Tibial nerve (tissue), 4 donors: ENCODE results near the gene ADCY2. TPM values are rescaled to one million over a fixed set of nuclear protein-coding genes. Genes with fewer than 3 reads are reported as not detected.

Experiments used
- DNase-seq, 2 donors: peaks; one replicate each; pipeline ENCODE4 v3.0.0-alpha.2; 2019; ENCODE audit warnings: low spot score in 2 of 2
- H3K27ac ChIP-seq, 4 donors: fragments of 200-600 bp; sonication (generic) in 3 of 4; one replicate each; pipeline ENCODE4 v1.5.1; 2017 to 2019; ENCODE audit warnings: mild to moderate bottlenecking in 1 of 4
- H3K27me3 ChIP-seq, 2 donors: fragments of 200-600 bp; sonication (generic) in 1 of 2; one replicate each; pipeline versions ENCODE4 v1.5.1 to v1.6.0; 2017 to 2019
- H3K36me3 ChIP-seq, 3 donors: fragments of 200-600 bp; sonication (generic); one replicate each; pipeline ENCODE4 v1.5.1; 2018 to 2019
- H3K4me1 ChIP-seq, 4 donors: fragments of 200-600 bp; sonication (generic) in 3 of 4; one replicate each; pipeline ENCODE4 v1.5.1; 2017 to 2019
- H3K4me3 ChIP-seq, 4 donors: fragments of 200-600 bp; sonication (generic) in 3 of 4; one replicate each; pipeline ENCODE4 v1.5.1; 2017 to 2019; ENCODE audit warnings: mild to moderate bottlenecking in 1 of 4, moderate library complexity in 1 of 4
- H3K9me3 ChIP-seq, 4 donors: fragments of 200-600 bp; sonication (generic) in 3 of 4; one replicate each; pipeline ENCODE4 v1.5.1; 2017 to 2019
- CTCF ChIP-seq, 5 experiments: fragments of 200-600 bp in 3 of 5; fragments of 450-650 bp in 2 of 5; sonication (generic) in 3 of 5; IDR thresholded peaks; one replicate each; pipeline ENCODE4 v1.5.1; 2016 to 2019; ENCODE audit warnings: antibody characterized with exemption in 5 of 5, mild to moderate bottlenecking in 3 of 5, moderate library complexity in 2 of 5
- EP300 ChIP-seq, 2 donors: sonication (generic); formaldehyde crosslinking; IDR thresholded peaks; one replicate each; pipeline ENCODE4 v1.6.1; 2017; ENCODE audit warnings: antibody characterized with exemption in 2 of 2, mild to moderate bottlenecking in 1 of 2
- POLR2A ChIP-seq, 2 donors: fragments of 450-650 bp; IDR thresholded peaks; one replicate each; pipeline ENCODE4 v1.6.1; 2017; ENCODE audit warnings: antibody characterized with exemption in 2 of 2, mild to moderate bottlenecking in 2 of 2, moderate library complexity in 2 of 2
- WGBS, 2 donors: methylation state at CpG; one replicate each; pipeline ENCODE4 v1.1.5; 2018; 5-methylcytosine and 5-hydroxymethylcytosine counted together
- total RNA-seq, 4 donors: library from RNA; depleted of rRNA; stranded (reverse); fragments of >200 nt; gene quantifications; one replicate each; pipeline ENCODE4 v1.1.0, GENCODE V29; 2016

The ADCY2 gene
- total RNA-seq, 4 donors from 2014 or later: 4.2 to 11.8 (median 10.0) TPM

- Histone ChIP-seq H3K9me3 (no peaks in the 10 kb centered on the region), H3K27me3 (no peaks in the 10 kb centered on the region), H3K4me3 (no peak overlapping the region), H3K36me3 (no peaks in the 10 kb centered on the region), H3K27ac (no peak overlapping the region), H3K4me1 (peaks cover 0 to 5% (median 0%) of the 10 kb centered on the region in 4 donors)
- DNase-seq: no peak
- WGBS, 2 donors: 34 to 40% methylated on average over 7 to 9 of the region's 9 CpGs
- TF ChIP-seq EP300 (IDR thresholded peaks at IDR 0.05) (no peak), POLR2A (IDR thresholded peaks at IDR 0.05) (no peak), CTCF (IDR thresholded peaks at IDR 0.05) (no peak)
These were observed 420.6 kb downstream of the ADCY2 start for GRCh38 chr5:7816535-7816901.

- no peak for DNase-seq
- WGBS, 2 donors: 72 to 84% methylated on average over 3 of the region's 3 CpGs
- Histone ChIP-seq H3K27me3 (no peaks in the 10 kb centered on the region), H3K4me3 (no peak overlapping the region), H3K27ac (no peak overlapping the region), H3K4me1 (no peaks in the 10 kb centered on the region), H3K9me3 (no peaks in the 10 kb centered on the region), H3K36me3 (no peaks in the 10 kb centered on the region)
- TF ChIP-seq EP300 (IDR thresholded peaks at IDR 0.05) (no peak), CTCF (IDR thresholded peaks at IDR 0.05) (no peak), POLR2A (IDR thresholded peaks at IDR 0.05) (no peak)
These were observed 426.5 kb downstream of the ADCY2 start for GRCh38 chr5:7822449-7822848.

GRCh38 chr5:7823594-7823993 lies 427.7 kb downstream of the ADCY2 start:
- 66 to 68% methylated on average over 8 of the region's 8 CpGs for WGBS, 2 donors

GRCh38 chr5:7824995-7825394 lies 429.1 kb downstream of the ADCY2 start:
- Histone ChIP-seq H3K4me3 (no peak overlapping the region), H3K27ac (no peak overlapping the region), H3K36me3 (no peaks in the 10 kb centered on the region), H3K27me3 (no peaks in the 10 kb centered on the region), H3K4me1 (no peaks in the 10 kb centered on the region), H3K9me3 (no peaks in the 10 kb centered on the region)
- 93 to 95% methylated on average over 14 to 18 of the region's 18 CpGs for WGBS, 2 donors
- TF ChIP-seq CTCF (IDR thresholded peaks at IDR 0.05): no peak
- no peak for TF ChIP-seq POLR2A (IDR thresholded peaks at IDR 0.05)
- TF ChIP-seq EP300 (IDR thresholded peaks at IDR 0.05): no peak
- no peak for DNase-seq

More at GRCh38 chr5:7823594-7823993, 427.7 kb downstream of the ADCY2 start:
- no peak overlapping the region for H3K4me3 ChIP-seq
- TF ChIP-seq POLR2A (IDR thresholded peaks at IDR 0.05) (no peak), EP300 (IDR thresholded peaks at IDR 0.05) (no peak), CTCF (IDR thresholded peaks at IDR 0.05) (no peak)
- H3K27ac ChIP-seq: no peak overlapping the region
- H3K36me3 ChIP-seq: no peaks in the 10 kb centered on the region
- H3K4me1 ChIP-seq: no peaks in the 10 kb centered on the region
- H3K9me3 ChIP-seq: no peaks in the 10 kb centered on the region
- no peaks in the 10 kb centered on the region for H3K27me3 ChIP-seq
- DNase-seq: no peak

GRCh38 chr5:7825630-7826029 lies 429.7 kb downstream of the ADCY2 start:
- Histone ChIP-seq H3K9me3 (no peaks in the 10 kb centered on the region), H3K4me1 (no peaks in the 10 kb centered on the region), H3K27ac (no peak overlapping the region), H3K27me3 (no peaks in the 10 kb centered on the region), H3K4me3 (no peak overlapping the region), H3K36me3 (no peaks in the 10 kb centered on the region)
- WGBS, 2 donors: 82 to 88% methylated on average over 9 to 11 of the region's 11 CpGs
- TF ChIP-seq EP300 (IDR thresholded peaks at IDR 0.05) (no peak), POLR2A (IDR thresholded peaks at IDR 0.05) (no peak), CTCF (IDR thresholded peaks at IDR 0.05) (no peak)
- DNase-seq: no peak
